ENCODE results near the gene RAB4A.
"Not testable (repeated sequence)": the region's sequence is repeated elsewhere in the genome, so short reads cannot be mapped to it uniquely, and the experiment has no call there.

The RAB4A gene

GRCh38 chr1:229288516-229288915 lies 17.6 kb downstream of the RAB4A start:
- Histone ChIP-seq H3K4ac (ENCODE audit: low read depth, low read length) (no peak overlapping the region), H3K4me3 (ENCODE audit: low read length) (no peak overlapping the region), H4K8ac (ENCODE audit: low read depth, low read length) (no peak overlapping the region)

GRCh38 chr1:229291686-229292085 lies 20.8 kb downstream of the RAB4A start:
- H3K79me1 ChIP-seq (ENCODE audit: low read length); H4K5ac ChIP-seq (ENCODE audit: low read length); H3K4me2 ChIP-seq (ENCODE audit: low read length); H2BK120ac ChIP-seq (ENCODE audit: low read depth, low read length); H4K8ac ChIP-seq (ENCODE audit: low read depth, low read length); H3K4me1 ChIP-seq (ENCODE audit: control insufficient read depth, low read depth, low read length); DNase-seq; H2BK15ac ChIP-seq (replicated peaks; ENCODE audit: low read depth); H3K23ac ChIP-seq (ENCODE audit: low read length); H3K27me3 ChIP-seq (ENCODE audit: insufficient read depth, low read length, poor library complexity); H3K27ac ChIP-seq (ENCODE audit: low read depth, low read length); H3K36me3 ChIP-seq (ENCODE audit: control insufficient read depth, insufficient read depth, low read length); H2BK5ac ChIP-seq (ENCODE audit: low read length); H3K4ac ChIP-seq (ENCODE audit: low read depth, low read length); H3K9ac ChIP-seq (ENCODE audit: low read length); H3K79me2 ChIP-seq (ENCODE audit: control insufficient read depth, insufficient read depth, low read length); H2AK5ac ChIP-seq (ENCODE audit: low read length); H3K4me3 ChIP-seq (ENCODE audit: low read length); H3K56ac ChIP-seq (ENCODE audit: low read length); H3K18ac ChIP-seq (ENCODE audit: low read length): not testable (repeated sequence)
- WGBS (ENCODE audit: extremely low coverage, insufficient coverage, low lambda C conversion rate): no CpG with 5 or more reads among the region's 4 CpGs

More at GRCh38 chr1:229288516-229288915, 17.6 kb downstream of the RAB4A start:
- Histone ChIP-seq H2BK15ac (replicated peaks; ENCODE audit: low read depth) (no peak overlapping the region), H3K56ac (ENCODE audit: low read length) (no peak overlapping the region), H3K4me2 (ENCODE audit: low read length) (no peak overlapping the region), H3K23ac (ENCODE audit: low read length) (no peak overlapping the region), H3K27me3 (ENCODE audit: insufficient read depth, low read length, poor library complexity) (no peaks in the 10 kb centered on the region), H3K9ac (ENCODE audit: low read length) (no peak overlapping the region), H3K18ac (ENCODE audit: low read length) (no peak overlapping the region), H4K5ac (ENCODE audit: low read length) (no peak overlapping the region), H2BK5ac (ENCODE audit: low read length) (no peak overlapping the region), H3K4me1 (ENCODE audit: control insufficient read depth, low read depth, low read length) (no peaks in the 10 kb centered on the region), H2BK120ac (ENCODE audit: low read depth, low read length) (no peak overlapping the region), H3K79me2 (ENCODE audit: control insufficient read depth, insufficient read depth, low read length) (peaks cover 2% of the 10 kb centered on the region), H3K79me1 (ENCODE audit: low read length) (peaks cover 4% of the 10 kb centered on the region), H2AK5ac (ENCODE audit: low read length) (no peak overlapping the region), H3K36me3 (ENCODE audit: control insufficient read depth, insufficient read depth, low read length) (peaks cover 3% of the 10 kb centered on the region), H3K27ac (ENCODE audit: low read depth, low read length) (no peak overlapping the region)
- WGBS (ENCODE audit: extremely low coverage, insufficient coverage, low lambda C conversion rate): no CpG with 5 or more reads among the region's 1 CpG
- no peak for DNase-seq

- WGBS (ENCODE audit: extremely low coverage, insufficient coverage, low lambda C conversion rate): no CpG with 5 or more reads among the region's 10 CpGs
- H3K18ac ChIP-seq (ENCODE audit: low read length): no peak overlapping the region
- no peak for DNase-seq
- H2BK15ac ChIP-seq (replicated peaks; ENCODE audit: low read depth): no peak overlapping the region
- no peak overlapping the region for H4K8ac ChIP-seq (ENCODE audit: low read depth, low read length)
- H3K4me1 ChIP-seq (ENCODE audit: control insufficient read depth, low read depth, low read length): no peaks in the 10 kb centered on the region
- H3K79me1 ChIP-seq (ENCODE audit: low read length): no peaks in the 10 kb centered on the region
- H3K56ac ChIP-seq (ENCODE audit: low read length): no peak overlapping the region
- no peak overlapping the region for H2BK5ac ChIP-seq (ENCODE audit: low read length)
- H3K27ac ChIP-seq (ENCODE audit: low read depth, low read length): no peak overlapping the region
- no peak overlapping the region for H2AK5ac ChIP-seq (ENCODE audit: low read length)
- no peak overlapping the region for H2BK120ac ChIP-seq (ENCODE audit: low read depth, low read length)
- H3K79me2 ChIP-seq (ENCODE audit: control insufficient read depth, insufficient read depth, low read length): no peaks in the 10 kb centered on the region
- H3K4me3 ChIP-seq (ENCODE audit: low read length): no peak overlapping the region
- H3K4me2 ChIP-seq (ENCODE audit: low read length): no peak overlapping the region
- H4K5ac ChIP-seq (ENCODE audit: low read length): no peak overlapping the region
- peaks cover 5% of the 10 kb centered on the region for H3K36me3 ChIP-seq (ENCODE audit: control insufficient read depth, insufficient read depth, low read length)
- H3K23ac ChIP-seq (ENCODE audit: low read length): no peak overlapping the region
- H3K27me3 ChIP-seq (ENCODE audit: insufficient read depth, low read length, poor library complexity): no peaks in the 10 kb centered on the region
- H3K4ac ChIP-seq (ENCODE audit: low read depth, low read length): no peak overlapping the region
- no peak overlapping the region for H3K9ac ChIP-seq (ENCODE audit: low read length)
Measured at GRCh38 chr1:229293528-229294204, 22.8 kb downstream of the RAB4A start.

DNA sequence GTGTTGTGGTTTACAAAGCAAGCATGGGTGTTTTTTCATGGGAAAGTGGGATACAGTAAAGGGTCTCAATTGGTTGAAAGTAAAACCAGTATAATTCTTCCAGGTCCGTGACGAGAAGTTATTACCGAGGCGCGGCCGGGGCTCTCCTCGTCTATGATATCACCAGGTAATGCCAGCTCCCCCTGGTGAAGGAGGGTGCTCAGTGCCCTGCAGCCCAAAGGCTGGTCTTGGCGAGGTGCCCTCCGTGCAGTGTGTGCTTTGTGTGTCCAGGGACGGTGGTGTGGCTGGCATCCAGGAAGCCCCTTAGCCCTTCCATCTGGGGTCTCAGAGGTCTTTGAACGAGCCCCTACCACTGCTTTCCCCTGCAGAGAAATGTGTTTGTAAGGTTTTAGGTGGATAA lies 24.8 kb downstream of the RAB4A start:
- WGBS (ENCODE audit: extremely low coverage, insufficient coverage, low lambda C conversion rate): no CpG with 5 or more reads among the region's 11 CpGs
- H3K27ac ChIP-seq (ENCODE audit: low read depth, low read length): no peak overlapping the region
- no peak overlapping the region for H2BK5ac ChIP-seq (ENCODE audit: low read length)

GRCh38 chr1:229296541-229296941 lies 25.6 kb downstream of the RAB4A start:
- no CpG with 5 or more reads among the region's 3 CpGs for WGBS (ENCODE audit: extremely low coverage, insufficient coverage, low lambda C conversion rate)
- Histone ChIP-seq H3K9ac (ENCODE audit: low read length) (no peak overlapping the region), H3K79me1 (ENCODE audit: low read length) (no peaks in the 10 kb centered on the region), H3K79me2 (ENCODE audit: control insufficient read depth, insufficient read depth, low read length) (no peaks in the 10 kb centered on the region), H3K23ac (ENCODE audit: low read length) (no peak overlapping the region), H3K4ac (ENCODE audit: low read depth, low read length) (no peak overlapping the region), H3K56ac (ENCODE audit: low read length) (no peak overlapping the region), H4K8ac (ENCODE audit: low read depth, low read length) (no peak overlapping the region), H3K36me3 (ENCODE audit: control insufficient read depth, insufficient read depth, low read length) (peaks cover 4% of the 10 kb centered on the region), H3K27ac (ENCODE audit: low read depth, low read length) (no peak overlapping the region), H2BK15ac (replicated peaks; ENCODE audit: low read depth) (no peak overlapping the region), H3K4me1 (ENCODE audit: control insufficient read depth, low read depth, low read length) (no peaks in the 10 kb centered on the region), H2BK5ac (ENCODE audit: low read length) (no peak overlapping the region), H2BK120ac (ENCODE audit: low read depth, low read length) (no peak overlapping the region), H3K4me3 (ENCODE audit: low read length) (no peak overlapping the region), H2AK5ac (ENCODE audit: low read length) (no peak overlapping the region), H3K18ac (ENCODE audit: low read length) (no peak overlapping the region), H3K4me2 (ENCODE audit: low read length) (no peak overlapping the region), H4K5ac (ENCODE audit: low read length) (no peak overlapping the region), H3K27me3 (ENCODE audit: insufficient read depth, low read length, poor library complexity) (no peaks in the 10 kb centered on the region)
- DNase-seq: peak; percentile 54

More for the DNA sequence above, 24.8 kb downstream of the RAB4A start:
- no peak overlapping the region for H3K18ac ChIP-seq (ENCODE audit: low read length)
- no peak overlapping the region for H3K56ac ChIP-seq (ENCODE audit: low read length)
- peaks cover 7% of the 10 kb centered on the region for H3K36me3 ChIP-seq (ENCODE audit: control insufficient read depth, insufficient read depth, low read length)
- H3K9ac ChIP-seq (ENCODE audit: low read length): no peak overlapping the region
- H2AK5ac ChIP-seq (ENCODE audit: low read length): no peak overlapping the region
- no peak for DNase-seq
- no peak overlapping the region for H2BK15ac ChIP-seq (replicated peaks; ENCODE audit: low read depth)
- no peaks in the 10 kb centered on the region for H3K79me1 ChIP-seq (ENCODE audit: low read length)
- no peaks in the 10 kb centered on the region for H3K4me1 ChIP-seq (ENCODE audit: control insufficient read depth, low read depth, low read length)
- no peak overlapping the region for H3K4me3 ChIP-seq (ENCODE audit: low read length)
- no peak overlapping the region for H3K4ac ChIP-seq (ENCODE audit: low read depth, low read length)
- no peaks in the 10 kb centered on the region for H3K27me3 ChIP-seq (ENCODE audit: insufficient read depth, low read length, poor library complexity)
- H3K4me2 ChIP-seq (ENCODE audit: low read length): no peak overlapping the region
- H2BK120ac ChIP-seq (ENCODE audit: low read depth, low read length): no peak overlapping the region
- no peak overlapping the region for H3K23ac ChIP-seq (ENCODE audit: low read length)
- H3K79me2 ChIP-seq (ENCODE audit: control insufficient read depth, insufficient read depth, low read length): no peaks in the 10 kb centered on the region
- no peak overlapping the region for H4K5ac ChIP-seq (ENCODE audit: low read length)
- H4K8ac ChIP-seq (ENCODE audit: low read depth, low read length): no peak overlapping the region

GRCh38 chr1:229297746-229298145 lies 26.8 kb downstream of the RAB4A start:
- Histone ChIP-seq H3K4me3 (ENCODE audit: low read length) (no peak overlapping the region), H3K36me3 (ENCODE audit: control insufficient read depth, insufficient read depth, low read length) (peaks cover 4% of the 10 kb centered on the region), H3K4me1 (ENCODE audit: control insufficient read depth, low read depth, low read length) (no peaks in the 10 kb centered on the region), H3K79me2 (ENCODE audit: control insufficient read depth, insufficient read depth, low read length) (no peaks in the 10 kb centered on the region), H3K4ac (ENCODE audit: low read depth, low read length) (no peak overlapping the region), H4K8ac (ENCODE audit: low read depth, low read length) (no peak overlapping the region), H3K79me1 (ENCODE audit: low read length) (no peaks in the 10 kb centered on the region), H3K23ac (ENCODE audit: low read length) (no peak overlapping the region), H2BK120ac (ENCODE audit: low read depth, low read length) (no peak overlapping the region), H2BK15ac (replicated peaks; ENCODE audit: low read depth) (no peak overlapping the region), H3K4me2 (ENCODE audit: low read length) (no peak overlapping the region), H3K27me3 (ENCODE audit: insufficient read depth, low read length, poor library complexity) (no peaks in the 10 kb centered on the region), H3K18ac (ENCODE audit: low read length) (no peak overlapping the region), H2AK5ac (ENCODE audit: low read length) (no peak overlapping the region), H3K56ac (ENCODE audit: low read length) (no peak overlapping the region), H2BK5ac (ENCODE audit: low read length) (no peak overlapping the region), H3K27ac (ENCODE audit: low read depth, low read length) (no peak overlapping the region), H4K5ac (ENCODE audit: low read length) (no peak overlapping the region), H3K9ac (ENCODE audit: low read length) (no peak overlapping the region)
- WGBS (ENCODE audit: extremely low coverage, insufficient coverage, low lambda C conversion rate): no CpG with 5 or more reads among the region's 1 CpG
- DNase-seq: no peak

All from mesendoderm (in vitro differentiated cells).